Lower lobe of right lung (tissue), 2 donors: ENCODE data around the gene MAOB. TPM values are rescaled to one million over a fixed set of nuclear protein-coding genes. Genes with fewer than 3 reads are reported as not detected.

Experiments used
- ATAC-seq, 2 donors: fragments of 200-7000 bp; cut with Tn5 transposase; one replicate each; pipeline ENCODE4 v1.9.1; 2020 to 2022; ENCODE audit warnings: mild to moderate bottlenecking in 2 of 2, moderate library complexity in 2 of 2
- DNase-seq: peaks from one replicate; pipeline ENCODE4 v3.0.0-alpha.2; 2020
- H3K27ac ChIP-seq: fragments of 200-600 bp; one replicate; pipeline ENCODE4 v1.8.0; 2022
- H3K27me3 ChIP-seq: fragments of 200-600 bp; one replicate; pipeline ENCODE4 v1.8.0; 2022; ENCODE audit warnings: low read depth
- H3K36me3 ChIP-seq: fragments of 200-600 bp; one replicate; pipeline ENCODE4 v1.8.0; 2022; ENCODE audit warnings: mild to moderate bottlenecking
- H3K4me1 ChIP-seq: fragments of 200-600 bp; one replicate; pipeline ENCODE4 v1.8.0; 2022
- H3K4me3 ChIP-seq: fragments of 200-600 bp; one replicate; pipeline ENCODE4 v1.8.0; 2022; ENCODE audit warnings: mild to moderate bottlenecking
- H3K9me3 ChIP-seq: fragments of 200-600 bp; one replicate; pipeline ENCODE4 v1.8.0; 2022
- CTCF ChIP-seq: fragments of 200-600 bp; IDR thresholded peaks from one replicate; pipeline ENCODE4 v1.8.0; 2022; ENCODE audit warnings: antibody characterized with exemption, mild to moderate bottlenecking
- intact Hi-C: fragments of 100-400 bp; cut with DNase I; formaldehyde crosslinking; loops from one replicate; pipeline ENCODE4 v1.11.0; 2022
- total RNA-seq: library from RNA; stranded (reverse); fragmentation: NEBNext Ultra II Directional; extraction: Animal tissue kit (Norgen Biotek cat#: 25700); gene quantifications from one replicate; pipeline ENCODE4 v1.2.1, GENCODE V29; 2021
- donor health status: DM: no; HTN: yes; CAD: no; lungs with severe emphysema.

Gene MAOB
- total RNA-seq, 1 donor from 2014 or later, result 23.4 TPM

- DNase-seq (no peak), ATAC-seq (peak in 1 of 2 donors; percentile 76)
- intact Hi-C loops, result no loop called here
- Histone ChIP-seq H3K36me3 (no peaks in the 10 kb centered on the region), H3K9me3 (no peaks in the 10 kb centered on the region), H3K4me1 (no peaks in the 10 kb centered on the region), H3K4me3 (no peak overlapping the region), H3K27ac (no peak overlapping the region), H3K27me3 (no peaks in the 10 kb centered on the region)
- TF ChIP-seq CTCF, result no peak
Observed at GRCh38 chrX:43860646-43861370, 21.4 kb downstream of the MAOB start.

GRCh38 chrX:43853225-43853828 is 28.9 kb downstream of the MAOB start:
- DNase-seq, result no peak
- H3K9me3 ChIP-seq, result no peaks in the 10 kb centered on the region

GRCh38 chrX:43850629-43851028 is 31.6 kb downstream of the MAOB start:
- Histone ChIP-seq H3K4me3 (no peak overlapping the region), H3K27me3 (no peaks in the 10 kb centered on the region), H3K9me3 (no peaks in the 10 kb centered on the region), H3K4me1 (no peaks in the 10 kb centered on the region), H3K36me3 (no peaks in the 10 kb centered on the region), H3K27ac (no peak overlapping the region)
- DNase-seq, result no peak
- ATAC-seq, result no peak
- no peak for TF ChIP-seq CTCF
- intact Hi-C loops, result no loop called here

More at GRCh38 chrX:43853225-43853828, 28.9 kb downstream of the MAOB start:
- intact Hi-C loops, result no loop called here
- no peak overlapping the region for H3K4me3 ChIP-seq
- TF ChIP-seq CTCF, result no peak
- H3K27ac ChIP-seq, result no peak overlapping the region
- no peaks in the 10 kb centered on the region for H3K4me1 ChIP-seq
- ATAC-seq, result no peak
- H3K36me3 ChIP-seq, result no peaks in the 10 kb centered on the region
- no peaks in the 10 kb centered on the region for H3K27me3 ChIP-seq

GRCh38 chrX:43849173-43849572 is 33.1 kb downstream of the MAOB start:
- no peak for DNase-seq
- no peaks in the 10 kb centered on the region for H3K27me3 ChIP-seq
- intact Hi-C loops, result no loop called here

GRCh38 chrX:43847352-43847751 is 34.9 kb downstream of the MAOB start:
- no peaks in the 10 kb centered on the region for H3K36me3 ChIP-seq
- H3K27ac ChIP-seq, result no peak overlapping the region
- H3K27me3 ChIP-seq, result no peaks in the 10 kb centered on the region
- intact Hi-C loops, result no loop called here
- no peak for TF ChIP-seq CTCF
- no peaks in the 10 kb centered on the region for H3K9me3 ChIP-seq
- no peak overlapping the region for H3K4me3 ChIP-seq
- H3K4me1 ChIP-seq, result no peaks in the 10 kb centered on the region
- DNase-seq (no peak), ATAC-seq (no peak)

More at GRCh38 chrX:43849173-43849572, 33.1 kb downstream of the MAOB start:
- no peak overlapping the region for H3K27ac ChIP-seq
- no peaks in the 10 kb centered on the region for H3K9me3 ChIP-seq
- TF ChIP-seq CTCF, result no peak
- no peak for ATAC-seq
- no peaks in the 10 kb centered on the region for H3K4me1 ChIP-seq
- no peaks in the 10 kb centered on the region for H3K36me3 ChIP-seq
- no peak overlapping the region for H3K4me3 ChIP-seq
